Activated T-cell treated with anti-CD3 and anti-CD28 coated beads for 48 hours (primary cell): ENCODE results near the gene SP1.
"Not testable (repeated sequence)": the region's sequence is repeated elsewhere in the genome, so short reads cannot be mapped to it uniquely, and the experiment has no call there.

Experiments used
- DNase-seq: peaks from one replicate; pipeline ENCODE4 v3.0.0-alpha.2; 2020; ENCODE audit warnings: low read depth

Gene SP1

GRCh38 chr12:53358836-53359419 is 21.0 kb upstream of the SP1 start:
- DNase-seq = no peak

- not testable (repeated sequence) for DNase-seq
Observed at GRCh38 chr12:53361638-53362037, 18.3 kb upstream of the SP1 start.

GRCh38 chr12:53365245-53365904 is 14.6 kb upstream of the SP1 start:
- no peak for DNase-seq

GRCh38 chr12:53373554-53374133 is 6.3 kb upstream of the SP1 start:
- not testable (repeated sequence) for DNase-seq

- not testable (repeated sequence) for DNase-seq
Observed at GRCh38 chr12:53374277-53374676, 5.7 kb upstream of the SP1 start.

GRCh38 chr12:53376747-53377146 is 3.2 kb upstream of the SP1 start:
- no peak for DNase-seq

- no peak for DNase-seq
Observed at GRCh38 chr12:53378222-53378621, 1.8 kb upstream of the SP1 start.

- no peak for DNase-seq
Observed at GRCh38 chr12:53378724-53379388, 1.1 kb upstream of the SP1 start.

- peak; percentile 86 for DNase-seq
Observed at GRCh38 chr12:53379389-53380103, 430 bp upstream of the SP1 start.

GRCh38 chr12:53380794-53381730 is 1.1 kb downstream of the SP1 start:
- no peak for DNase-seq

GRCh38 chr12:53381731-53382630 is 2.0 kb downstream of the SP1 start:
- DNase-seq = no peak

GRCh38 chr12:53383258-53383657 is 3.3 kb downstream of the SP1 start:
- no peak for DNase-seq

GRCh38 chr12:53386381-53386780 is 6.4 kb downstream of the SP1 start:
- not testable (repeated sequence) for DNase-seq

GRCh38 chr12:53388932-53389331 is 9.0 kb downstream of the SP1 start:
- no peak for DNase-seq

GRCh38 chr12:53389702-53390101 is 9.7 kb downstream of the SP1 start:
- no peak for DNase-seq

- no peak for DNase-seq
Observed at GRCh38 chr12:53391724-53392123, 11.7 kb downstream of the SP1 start.

- no peak for DNase-seq
Observed at GRCh38 chr12:53399896-53400295, 19.9 kb downstream of the SP1 start.

- DNase-seq = not testable (repeated sequence)
Observed at GRCh38 chr12:53402351-53402750, 22.4 kb downstream of the SP1 start.

GRCh38 chr12:53402871-53403270 is 22.9 kb downstream of the SP1 start:
- DNase-seq = no peak

- DNase-seq = no peak
Observed at GRCh38 chr12:53410951-53411350, 31.0 kb downstream of the SP1 start.
